GM18868 (cell line): Measurements from ENCODE around the gene COG4.

Experiments
- ATAC-seq: cut with Tn5 transposase; IDR thresholded peaks from one replicate; pipeline ENCODE4 v1.9.1; 2021; ENCODE audit warnings: mild to moderate bottlenecking, moderate library complexity; ENCODE audit not compliant: unreplicated experiment

Gene COG4

GRCh38 chr16:70481929-70482536 is 41.3 kb downstream of the COG4 start:
- no peak for ATAC-seq

GRCh38 chr16:70480127-70481105 is 42.9 kb downstream of the COG4 start:
- ATAC-seq, result no peak

GRCh38 chr16:70478912-70479341 is 44.4 kb downstream of the COG4 start:
- no peak for ATAC-seq

- ATAC-seq, result no peak
These were observed 45.2 kb downstream of the COG4 start for GRCh38 chr16:70478169-70478568.

- ATAC-seq, result peak; percentile 94
These were observed 46.9 kb downstream of the COG4 start for GRCh38 chr16:70476272-70477020.

GRCh38 chr16:70475054-70475871 is 48.1 kb downstream of the COG4 start:
- no peak for ATAC-seq

GRCh38 chr16:70474320-70475053 is 48.9 kb downstream of the COG4 start:
- no peak for ATAC-seq

GRCh38 chr16:70473446-70474319 is 49.7 kb downstream of the COG4 start:
- ATAC-seq, result no peak

- no peak for ATAC-seq
These were observed 50.4 kb downstream of the COG4 start for GRCh38 chr16:70472786-70473433.

- ATAC-seq, result no peak
These were observed 52.4 kb downstream of the COG4 start for GRCh38 chr16:70470927-70471341.

GRCh38 chr16:70470141-70470926 is 53.0 kb downstream of the COG4 start:
- no peak for ATAC-seq

GRCh38 chr16:70468776-70469525 is 54.4 kb downstream of the COG4 start:
- ATAC-seq, result no peak

GRCh38 chr16:70467608-70468007 is 55.7 kb downstream of the COG4 start:
- no peak for ATAC-seq

GRCh38 chr16:70467113-70467512 is 56.2 kb downstream of the COG4 start:
- ATAC-seq, result no peak

GRCh38 chr16:70466805-70467076 is 56.6 kb downstream of the COG4 start:
- no peak for ATAC-seq

- ATAC-seq, result no peak
These were observed 57.2 kb downstream of the COG4 start for GRCh38 chr16:70465999-70466804.
